Bronchial epithelial cell (primary cell): ENCODE measurements around the gene C6orf120. TPM values are rescaled to one million over a fixed set of nuclear protein-coding genes. Genes with fewer than 3 reads are reported as not detected.

Experiments
- DNase-seq: peaks from one replicate; pipeline ENCODE4 v3.0.0-alpha.2; 2010; ENCODE audit warnings: low read depth
- FAIRE-seq: peaks from 2 replicates; lab custom pipeline; 2011; peaks lifted over from hg19 to GRCh38; lab: Jason Lieb, UNC
- H3K27me3 ChIP-seq: 2 replicates; pipeline ENCODE4 v1.5.1; 2011; ENCODE audit warnings: low read length; ENCODE audit not compliant: control insufficient read depth, insufficient read depth
- H3K36me3 ChIP-seq: 2 replicates; pipeline ENCODE4 v1.5.1; 2011; ENCODE audit warnings: low read length; ENCODE audit not compliant: control insufficient read depth, insufficient read depth
- H3K4me3 ChIP-seq: 2 replicates; pipeline ENCODE4 v1.5.1; 2011; ENCODE audit warnings: mild to moderate bottlenecking, low read depth, low read length, control low read depth
- CTCF ChIP-seq: IDR thresholded peaks from 2 replicates; pipeline ENCODE4 v1.5.1; 2011; ENCODE audit warnings: mild to moderate bottlenecking, moderate library complexity, low read length, control low read depth, inconsistent platforms; ENCODE audit not compliant: insufficient read depth, severe bottlenecking
- total RNA-seq: library from RNA; depleted of rRNA; stranded (reverse); fragments of >200 nt; gene quantifications from 2 replicates; pipeline ENCODE4 v1.2.1, GENCODE V29; 2014

C6orf120 gene
- total RNA-seq, 1 donor from 2014 or later = 17.6 TPM

- FAIRE-seq = no peak
- Histone ChIP-seq H3K27me3 (no peaks in the 10 kb centered on the region), H3K36me3 (peaks cover 3% of the 10 kb centered on the region), H3K4me3 (no peak overlapping the region)
- DNase-seq = no peak
- no peak for TF ChIP-seq CTCF
Observed at GRCh38 chr6:169710009-169710408, 8.1 kb downstream of the C6orf120 start.

GRCh38 chr6:169714178-169714577 is 12.3 kb downstream of the C6orf120 start:
- no peak for TF ChIP-seq CTCF
- Histone ChIP-seq H3K36me3 (peaks cover 3% of the 10 kb centered on the region), H3K4me3 (no peak overlapping the region), H3K27me3 (no peaks in the 10 kb centered on the region)
- FAIRE-seq (no peak), DNase-seq (peak; percentile 25)

- FAIRE-seq = no peak
- Histone ChIP-seq H3K36me3 (peaks cover 3% of the 10 kb centered on the region), H3K27me3 (no peaks in the 10 kb centered on the region), H3K4me3 (no peak overlapping the region)
- DNase-seq = no peak
- TF ChIP-seq CTCF = no peak
Observed at GRCh38 chr6:169714595-169714994, 12.7 kb downstream of the C6orf120 start.

GRCh38 chr6:169719117-169719516 is 17.2 kb downstream of the C6orf120 start:
- no peak for FAIRE-seq
- no peaks in the 10 kb centered on the region for H3K27me3 ChIP-seq
- peaks cover 3% of the 10 kb centered on the region for H3K36me3 ChIP-seq
- no peak for TF ChIP-seq CTCF
- H3K4me3 ChIP-seq = no peak overlapping the region
- DNase-seq = no peak

GRCh38 chr6:169720207-169720855 is 18.4 kb downstream of the C6orf120 start:
- FAIRE-seq = no peak
- TF ChIP-seq CTCF = no peak
- DNase-seq = no peak

More at GRCh38 chr6:169720207-169720855, 18.4 kb downstream of the C6orf120 start:
- Histone ChIP-seq H3K36me3 (no peaks in the 10 kb centered on the region), H3K4me3 (no peak overlapping the region), H3K27me3 (no peaks in the 10 kb centered on the region)
